ENCODE data around the gene MRTO4.

MRTO4 gene

GRCh38 chr1:19209990-19210771, 41.4 kb upstream of the MRTO4 start, which contains the start of gene UBR4:
UBR4 (minus strand) TSS chr1:19210266; CDS start chr1:19210248, 18 bp downstream.
- H3K36me3 ChIP-seq (replicated peaks; ENCODE audit: insufficient read depth, low read length), result no peaks in the 10 kb centered on the region

GRCh38 chr1:19210772-19211549, 40.6 kb upstream of the MRTO4 start:
- peaks cover 94% of the 10 kb centered on the region for H3K79me2 ChIP-seq (ENCODE audit: low read length)
- H3K9me2 ChIP-seq (replicated peaks; ENCODE audit: insufficient read depth, low read length), result no peaks in the 10 kb centered on the region
- H2AFZ ChIP-seq (ENCODE audit: low read length), result peak overlapping the region; percentile 27
- peaks cover 16% of the 10 kb centered on the region for H3F3A ChIP-seq (ENCODE audit: insufficient read depth, low read length)
- DNase-seq, result peak; percentile 20
- peak overlapping the region; percentile 86 for H3K9ac ChIP-seq (ENCODE audit: low read length)
- no peaks in the 10 kb centered on the region for H3K36me3 ChIP-seq (replicated peaks; ENCODE audit: insufficient read depth, low read length)
- H3K4me1 ChIP-seq (ENCODE audit: low read length), result peaks cover 28% of the 10 kb centered on the region
- H3K27me3 ChIP-seq (replicated peaks; ENCODE audit: insufficient read depth, low read length), result no peaks in the 10 kb centered on the region
- peak overlapping the region; percentile 95 for H3K4me2 ChIP-seq (ENCODE audit: low read depth, low read length)
- peak overlapping the region; percentile 80 for H3K27ac ChIP-seq (ENCODE audit: low read length)
- TF ChIP-seq EZH2 (optimal IDR thresholded peaks at IDR 0.05; ENCODE audit: low read depth, low read length) (no peak), EZH2phosphoT487 (IDR thresholded peaks at IDR 0.05; ENCODE audit: low read length) (no peak)
- TF ChIP-seq, protein P1, sequence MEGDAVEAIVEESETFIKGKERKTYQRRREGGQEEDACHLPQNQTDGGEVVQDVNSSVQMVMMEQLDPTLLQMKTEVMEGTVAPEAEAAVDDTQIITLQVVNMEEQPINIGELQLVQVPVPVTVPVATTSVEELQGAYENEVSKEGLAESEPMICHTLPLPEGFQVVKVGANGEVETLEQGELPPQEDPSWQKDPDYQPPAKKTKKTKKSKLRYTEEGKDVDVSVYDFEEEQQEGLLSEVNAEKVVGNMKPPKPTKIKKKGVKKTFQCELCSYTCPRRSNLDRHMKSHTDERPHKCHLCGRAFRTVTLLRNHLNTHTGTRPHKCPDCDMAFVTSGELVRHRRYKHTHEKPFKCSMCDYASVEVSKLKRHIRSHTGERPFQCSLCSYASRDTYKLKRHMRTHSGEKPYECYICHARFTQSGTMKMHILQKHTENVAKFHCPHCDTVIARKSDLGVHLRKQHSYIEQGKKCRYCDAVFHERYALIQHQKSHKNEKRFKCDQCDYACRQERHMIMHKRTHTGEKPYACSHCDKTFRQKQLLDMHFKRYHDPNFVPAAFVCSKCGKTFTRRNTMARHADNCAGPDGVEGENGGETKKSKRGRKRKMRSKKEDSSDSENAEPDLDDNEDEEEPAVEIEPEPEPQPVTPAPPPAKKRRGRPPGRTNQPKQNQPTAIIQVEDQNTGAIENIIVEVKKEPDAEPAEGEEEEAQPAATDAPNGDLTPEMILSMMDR (IDR thresholded peaks at IDR 0.05; ENCODE audit: low read length), result no peak
- H4K20me1 ChIP-seq (ENCODE audit: insufficient read depth, low read length), result peaks cover 2% of the 10 kb centered on the region; the same call in 1 of the 2 replicates
- H3K9me3 ChIP-seq (replicated peaks; ENCODE audit: insufficient read depth, low read length), result no peaks in the 10 kb centered on the region
- peak overlapping the region; percentile 92 for H3K4me3 ChIP-seq (ENCODE audit: low read length)

More at GRCh38 chr1:19209990-19210771, 41.4 kb upstream of the MRTO4 start, which contains the start of gene UBR4:
- Histone ChIP-seq H3K79me2 (ENCODE audit: low read length) (peaks cover 96% of the 10 kb centered on the region), H3F3A (ENCODE audit: insufficient read depth, low read length) (peaks cover 22% of the 10 kb centered on the region), H3K4me1 (ENCODE audit: low read length) (peaks cover 36% of the 10 kb centered on the region), H3K4me3 (ENCODE audit: low read length) (peak within 1 kb of the TSS; percentile 92), H3K27me3 (replicated peaks; ENCODE audit: insufficient read depth, low read length) (no peaks in the 10 kb centered on the region), H3K4me2 (ENCODE audit: low read depth, low read length) (peak within 1 kb of the TSS; percentile 95), H3K9ac (ENCODE audit: low read length) (peak within 1 kb of the TSS; percentile 86), H3K9me3 (replicated peaks; ENCODE audit: insufficient read depth, low read length) (no peaks in the 10 kb centered on the region), H4K20me1 (ENCODE audit: insufficient read depth, low read length) (peaks cover 6% of the 10 kb centered on the region; the same call in 1 of the 2 replicates), H3K9me2 (replicated peaks; ENCODE audit: insufficient read depth, low read length) (no peaks in the 10 kb centered on the region), H2AFZ (ENCODE audit: low read length) (peak within 1 kb of the TSS; percentile 27), H3K27ac (ENCODE audit: low read length) (peak within 1 kb of the TSS; percentile 80)
- DNase-seq, result peak; percentile 98
- TF ChIP-seq, protein P1 (IDR thresholded peaks at IDR 0.05; ENCODE audit: low read length), result no peak
- no peak for TF ChIP-seq EZH2phosphoT487 (IDR thresholded peaks at IDR 0.05; ENCODE audit: low read length)

DNA sequence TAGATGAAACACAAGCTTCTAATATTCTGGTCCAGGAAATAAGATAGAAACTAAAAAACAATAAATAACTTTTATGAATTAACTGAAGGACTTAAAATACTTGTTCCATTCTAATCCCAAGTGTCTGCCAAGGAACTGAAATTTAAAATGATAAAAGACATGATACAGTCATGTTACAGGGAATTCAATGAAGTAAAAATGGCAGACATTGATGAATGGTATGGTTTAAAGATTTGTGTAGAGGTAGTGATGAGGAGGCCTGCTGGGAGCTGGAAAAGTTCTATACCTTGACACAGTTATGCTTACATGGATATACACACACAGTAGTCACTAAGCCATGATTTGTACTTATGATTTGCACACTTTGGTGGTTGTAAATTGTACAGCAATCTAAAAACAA, 39.4 kb upstream of the MRTO4 start:
- Histone ChIP-seq H3K27me3 (replicated peaks; ENCODE audit: insufficient read depth, low read length) (no peaks in the 10 kb centered on the region), H3K36me3 (replicated peaks; ENCODE audit: insufficient read depth, low read length) (no peaks in the 10 kb centered on the region), H3K4me3 (ENCODE audit: low read length) (no peak overlapping the region), H3F3A (ENCODE audit: insufficient read depth, low read length) (peaks cover 14% of the 10 kb centered on the region), H4K20me1 (ENCODE audit: insufficient read depth, low read length) (no peaks in the 10 kb centered on the region), H3K4me2 (ENCODE audit: low read depth, low read length) (peak overlapping the region; percentile 95; the same call in 1 of the 2 replicates), H3K9me3 (replicated peaks; ENCODE audit: insufficient read depth, low read length) (no peaks in the 10 kb centered on the region), H3K27ac (ENCODE audit: low read length) (no peak overlapping the region), H3K4me1 (ENCODE audit: low read length) (peaks cover 23% of the 10 kb centered on the region), H3K9me2 (replicated peaks; ENCODE audit: insufficient read depth, low read length) (no peaks in the 10 kb centered on the region), H2AFZ (ENCODE audit: low read length) (no peak overlapping the region), H3K79me2 (ENCODE audit: low read length) (peaks cover 92% of the 10 kb centered on the region), H3K9ac (ENCODE audit: low read length) (no peak overlapping the region)
- TF ChIP-seq, protein P1 (IDR thresholded peaks at IDR 0.05; ENCODE audit: low read length), result no peak
- TF ChIP-seq EZH2phosphoT487 (IDR thresholded peaks at IDR 0.05; ENCODE audit: low read length) (no peak), EZH2 (optimal IDR thresholded peaks at IDR 0.05; ENCODE audit: low read depth, low read length) (no peak)
- no peak for DNase-seq

Data from MM.1S (cell line).